ENCODE data around the gene HMCN2.

DNA sequence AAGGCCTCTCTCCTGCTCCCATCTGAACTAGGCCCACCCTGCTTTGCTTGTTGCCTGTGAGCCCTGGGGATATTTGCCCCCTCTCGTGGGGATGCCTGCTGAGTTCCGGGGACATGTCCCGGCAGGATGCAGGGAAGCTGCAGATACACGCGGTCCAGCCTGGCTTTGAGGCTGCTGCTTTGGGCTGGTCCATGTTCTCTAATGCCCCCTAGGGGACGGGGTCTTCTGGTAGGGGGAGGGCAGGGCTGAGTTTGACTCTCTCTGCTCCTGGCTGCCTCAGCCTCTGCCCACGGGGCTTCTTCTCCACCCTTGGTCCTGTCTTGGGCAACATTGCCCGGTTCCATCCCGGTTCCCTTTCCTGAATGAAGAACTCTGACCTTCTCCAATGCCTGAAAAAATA is 94.3 kb downstream of the HMCN2 start:
- TF ChIP-seq, protein P1, sequence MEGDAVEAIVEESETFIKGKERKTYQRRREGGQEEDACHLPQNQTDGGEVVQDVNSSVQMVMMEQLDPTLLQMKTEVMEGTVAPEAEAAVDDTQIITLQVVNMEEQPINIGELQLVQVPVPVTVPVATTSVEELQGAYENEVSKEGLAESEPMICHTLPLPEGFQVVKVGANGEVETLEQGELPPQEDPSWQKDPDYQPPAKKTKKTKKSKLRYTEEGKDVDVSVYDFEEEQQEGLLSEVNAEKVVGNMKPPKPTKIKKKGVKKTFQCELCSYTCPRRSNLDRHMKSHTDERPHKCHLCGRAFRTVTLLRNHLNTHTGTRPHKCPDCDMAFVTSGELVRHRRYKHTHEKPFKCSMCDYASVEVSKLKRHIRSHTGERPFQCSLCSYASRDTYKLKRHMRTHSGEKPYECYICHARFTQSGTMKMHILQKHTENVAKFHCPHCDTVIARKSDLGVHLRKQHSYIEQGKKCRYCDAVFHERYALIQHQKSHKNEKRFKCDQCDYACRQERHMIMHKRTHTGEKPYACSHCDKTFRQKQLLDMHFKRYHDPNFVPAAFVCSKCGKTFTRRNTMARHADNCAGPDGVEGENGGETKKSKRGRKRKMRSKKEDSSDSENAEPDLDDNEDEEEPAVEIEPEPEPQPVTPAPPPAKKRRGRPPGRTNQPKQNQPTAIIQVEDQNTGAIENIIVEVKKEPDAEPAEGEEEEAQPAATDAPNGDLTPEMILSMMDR (IDR thresholded peaks at IDR 0.05): no peak
- no peak for TF ChIP-seq POLR2A (IDR thresholded peaks at IDR 0.05)

All from uterus (tissue), 2 donors.